Measurements from ENCODE around the gene TMPRSS13. TPM values are rescaled to one million over a fixed set of nuclear protein-coding genes. Genes with fewer than 3 reads are reported as not detected.

The TMPRSS13 gene
- total RNA-seq, 3 donors from 2014 or later (not counting 1 experiment from before 2014, with no cell fraction given) = 1.6 to 1.8 (median 1.8) TPM

GRCh38 chr11:117972629-117973502 is 43.7 kb upstream of the TMPRSS13 start:
- no peaks in the 10 kb centered on the region for H3K36me3 ChIP-seq (ENCODE audit: control insufficient read depth, insufficient read depth, low read length)
- no peaks in the 10 kb centered on the region for H3K36me3 Mint-ChIP-seq
- no peak overlapping the region for H3K27ac ChIP-seq (ENCODE audit: low read length)
- H3K27me3 Mint-ChIP-seq (ENCODE audit: low read depth in 2 of 2) = no peaks in the 10 kb centered on the region
- H3K4me3 ChIP-seq (ENCODE audit: low read length) = no peak overlapping the region
- H3K9me3 ChIP-seq (ENCODE audit: control insufficient read depth, insufficient read depth, low read length) = no peaks in the 10 kb centered on the region
- intact Hi-C loops (cut with micrococcal nuclease) = no loop called here
- H3K27ac Mint-ChIP-seq = peak overlapping the region in 1 of 2 donors; percentile 47
- no peaks in the 10 kb centered on the region for H3K27me3 ChIP-seq (ENCODE audit: control insufficient read depth, insufficient read depth, low read length)
- no peak for TF ChIP-seq CTCF (IDR thresholded peaks at IDR 0.05)
- H3K9me3 Mint-ChIP-seq = no peaks in the 10 kb centered on the region
- H3K4me3 Mint-ChIP-seq = no peak overlapping the region
- H3K4me1 Mint-ChIP-seq = peaks cover 65 to 73% of the 10 kb centered on the region in 2 donors
- WGBS (ENCODE audit: insufficient coverage) = 80% methylated on average over 9 of the region's 9 CpGs
- no peak for ATAC-seq
- DNase-seq = no peak
- H3K4me1 ChIP-seq (ENCODE audit: control insufficient read depth, insufficient read depth, low read length) = peaks cover 85% of the 10 kb centered on the region

GRCh38 chr11:117972044-117972443 is 42.8 kb upstream of the TMPRSS13 start:
- H3K4me3 ChIP-seq (ENCODE audit: low read length) = no peak overlapping the region
- H3K27me3 ChIP-seq (ENCODE audit: control insufficient read depth, insufficient read depth, low read length) = no peaks in the 10 kb centered on the region
- no peak overlapping the region for H3K27ac Mint-ChIP-seq
- no peaks in the 10 kb centered on the region for H3K9me3 Mint-ChIP-seq
- no peaks in the 10 kb centered on the region for H3K9me3 ChIP-seq (ENCODE audit: control insufficient read depth, insufficient read depth, low read length)
- WGBS (ENCODE audit: insufficient coverage) = 97% methylated on average over 10 of the region's 10 CpGs
- no peak for TF ChIP-seq CTCF (IDR thresholded peaks at IDR 0.05)
- no peak overlapping the region for H3K4me3 Mint-ChIP-seq
- H3K36me3 ChIP-seq (ENCODE audit: control insufficient read depth, insufficient read depth, low read length) = no peaks in the 10 kb centered on the region
- H3K27ac ChIP-seq (ENCODE audit: low read length) = no peak overlapping the region
- no peak for DNase-seq
- no peaks in the 10 kb centered on the region for H3K27me3 Mint-ChIP-seq (ENCODE audit: low read depth in 2 of 2)
- intact Hi-C loops (cut with micrococcal nuclease) = no loop called here
- peaks cover 57 to 65% of the 10 kb centered on the region in 2 donors for H3K4me1 Mint-ChIP-seq
- H3K4me1 ChIP-seq (ENCODE audit: control insufficient read depth, insufficient read depth, low read length) = peaks cover 78% of the 10 kb centered on the region
- no peaks in the 10 kb centered on the region for H3K36me3 Mint-ChIP-seq
- no peak for ATAC-seq

- ATAC-seq (peak; percentile 40 to 51 (median 41)), DNase-seq (peak in 1 of 2 donors; percentile 72)
- Mint-ChIP-seq H3K27ac (peak overlapping the region; percentile 85), H3K27me3 (ENCODE audit: low read depth in 2 of 2) (no peaks in the 10 kb centered on the region), H3K36me3 (no peaks in the 10 kb centered on the region), H3K4me1 (peaks cover 55 to 62% of the 10 kb centered on the region in 2 donors), H3K9me3 (no peaks in the 10 kb centered on the region), H3K4me3 (peak overlapping the region; percentile 70)
- 33% methylated on average over 4 of the region's 4 CpGs for WGBS (ENCODE audit: insufficient coverage)
- H3K36me3 ChIP-seq (ENCODE audit: control insufficient read depth, insufficient read depth, low read length) = no peaks in the 10 kb centered on the region
- no peaks in the 10 kb centered on the region for H3K27me3 ChIP-seq (ENCODE audit: control insufficient read depth, insufficient read depth, low read length)
- H3K4me3 ChIP-seq (ENCODE audit: low read length) = no peak overlapping the region
- H3K9me3 ChIP-seq (ENCODE audit: control insufficient read depth, insufficient read depth, low read length) = no peaks in the 10 kb centered on the region
- no peak for TF ChIP-seq CTCF (IDR thresholded peaks at IDR 0.05)
- peak overlapping the region; percentile 38 for H3K27ac ChIP-seq (ENCODE audit: low read length)
- intact Hi-C loops (cut with micrococcal nuclease) = no loop called here
- peaks cover 66% of the 10 kb centered on the region for H3K4me1 ChIP-seq (ENCODE audit: control insufficient read depth, insufficient read depth, low read length)
Observed at GRCh38 chr11:117970400-117971024, 41.3 kb upstream of the TMPRSS13 start.

Data from natural killer cell (primary cell).